Breast epithelium (tissue), 3 donors: ENCODE results near the gene UNC5B.

Experiments used
- POLR2A ChIP-seq: fragments of 450-650 bp; IDR thresholded peaks from one replicate; pipeline ENCODE4 v1.6.1; 2016; ENCODE audit warnings: antibody characterized with exemption, mild to moderate bottlenecking, moderate library complexity
- TF ChIP-seq, protein P1 (sequence below), 3 donors: fragments of 450-650 bp; IDR thresholded peaks; one replicate each; pipeline ENCODE4 v1.5.1; 2016 to 2017; ENCODE audit warnings: antibody characterized with exemption in 3 of 3, mild to moderate bottlenecking in 3 of 3, moderate library complexity in 3 of 3

GRCh38 chr10:71273506-71273905 is 61.1 kb downstream of the UNC5B start:
- TF ChIP-seq, protein P1, sequence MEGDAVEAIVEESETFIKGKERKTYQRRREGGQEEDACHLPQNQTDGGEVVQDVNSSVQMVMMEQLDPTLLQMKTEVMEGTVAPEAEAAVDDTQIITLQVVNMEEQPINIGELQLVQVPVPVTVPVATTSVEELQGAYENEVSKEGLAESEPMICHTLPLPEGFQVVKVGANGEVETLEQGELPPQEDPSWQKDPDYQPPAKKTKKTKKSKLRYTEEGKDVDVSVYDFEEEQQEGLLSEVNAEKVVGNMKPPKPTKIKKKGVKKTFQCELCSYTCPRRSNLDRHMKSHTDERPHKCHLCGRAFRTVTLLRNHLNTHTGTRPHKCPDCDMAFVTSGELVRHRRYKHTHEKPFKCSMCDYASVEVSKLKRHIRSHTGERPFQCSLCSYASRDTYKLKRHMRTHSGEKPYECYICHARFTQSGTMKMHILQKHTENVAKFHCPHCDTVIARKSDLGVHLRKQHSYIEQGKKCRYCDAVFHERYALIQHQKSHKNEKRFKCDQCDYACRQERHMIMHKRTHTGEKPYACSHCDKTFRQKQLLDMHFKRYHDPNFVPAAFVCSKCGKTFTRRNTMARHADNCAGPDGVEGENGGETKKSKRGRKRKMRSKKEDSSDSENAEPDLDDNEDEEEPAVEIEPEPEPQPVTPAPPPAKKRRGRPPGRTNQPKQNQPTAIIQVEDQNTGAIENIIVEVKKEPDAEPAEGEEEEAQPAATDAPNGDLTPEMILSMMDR (IDR thresholded peaks at IDR 0.05) = no peak
- no peak for TF ChIP-seq POLR2A
